KMS-11 (cell line): ENCODE measurements around the gene IDI2.

ENCODE experiments used
- H2AFZ ChIP-seq: fragments of 200-600 bp; sonication (generic); 2 replicates; pipeline ENCODE4 v1.6.1; 2016; ENCODE audit warnings: antibody characterized with exemption, mixed run types, low read depth
- H3K27ac ChIP-seq: fragments of 200-600 bp; sonication (generic); 2 replicates; pipeline ENCODE4 v1.6.1; 2016; ENCODE audit warnings: mild to moderate bottlenecking, mixed run types
- H3K27me3 ChIP-seq: fragments of 200-600 bp; sonication (generic); 2 replicates; pipeline ENCODE4 v1.6.1; 2017; ENCODE audit warnings: mild to moderate bottlenecking, low read depth, mixed run types, moderate library complexity; ENCODE audit not compliant: insufficient read depth
- H3K36me3 ChIP-seq: fragments of 200-600 bp; sonication (generic); 2 replicates; pipeline ENCODE4 v1.6.1; 2017; ENCODE audit warnings: mild to moderate bottlenecking, mixed run types; ENCODE audit not compliant: insufficient read depth
- H3K4me1 ChIP-seq: fragments of 200-600 bp; sonication (generic); 2 replicates; pipeline ENCODE4 v1.6.1; 2016; ENCODE audit warnings: mild to moderate bottlenecking, low read depth, mixed run types; ENCODE audit not compliant: poor library complexity, severe bottlenecking
- H3K4me2 ChIP-seq: fragments of 200-600 bp; sonication (generic); 2 replicates; pipeline ENCODE4 v1.7.0; 2016; ENCODE audit warnings: mild to moderate bottlenecking, mixed run types
- H3K4me3 ChIP-seq: fragments of 200-600 bp; sonication (generic); IDR thresholded peaks from 2 replicates; pipeline ENCODE4 v1.6.1; 2017; ENCODE audit warnings: low read depth, low read length, mixed read lengths; ENCODE audit not compliant: insufficient read depth
- H3K79me2 ChIP-seq: fragments of 200-600 bp; sonication (generic); 2 replicates; pipeline ENCODE4 v1.6.1; 2016; ENCODE audit warnings: low read depth, mixed run types; ENCODE audit not compliant: insufficient read depth
- H3K9ac ChIP-seq: fragments of 200-600 bp; sonication (generic); 2 replicates; pipeline ENCODE4 v1.6.1; 2016; ENCODE audit warnings: mild to moderate bottlenecking, mixed run types
- H4K20me1 ChIP-seq: fragments of 200-600 bp; sonication (generic); 2 replicates; pipeline ENCODE4 v1.6.1; 2016; ENCODE audit warnings: mild to moderate bottlenecking, mixed run types; ENCODE audit not compliant: insufficient read depth
- CTCF ChIP-seq: fragments of 200-600 bp; sonication (generic); conservative IDR thresholded peaks from 2 replicates; pipeline ENCODE4 v1.6.1; 2017; ENCODE audit warnings: low read depth, mild to moderate bottlenecking, antibody characterized with exemption, low read length, moderate library complexity, mixed read lengths

Gene IDI2

GRCh38 chr10:986881-987619 is 38.6 kb downstream of the IDI2 start:
- Histone ChIP-seq H2AFZ (peak overlapping the region; percentile 68), H3K4me3 (no peak overlapping the region), H4K20me1 (no peaks in the 10 kb centered on the region), H3K36me3 (peaks cover 8% of the 10 kb centered on the region; the same call in 1 of the 2 replicates), H3K4me1 (peaks cover 18% of the 10 kb centered on the region), H3K79me2 (peaks cover 48% of the 10 kb centered on the region), H3K27me3 (no peaks in the 10 kb centered on the region), H3K9ac (peak overlapping the region; percentile 92; the same call in 1 of the 2 replicates), H3K4me2 (peak overlapping the region; percentile 74), H3K27ac (peak overlapping the region; percentile 68)
- TF ChIP-seq CTCF: no peak

- H3K27me3 ChIP-seq: no peaks in the 10 kb centered on the region
- no peak overlapping the region for H3K4me2 ChIP-seq
- H3K4me3 ChIP-seq: no peak overlapping the region
- peaks cover 6% of the 10 kb centered on the region; the same call in 1 of the 2 replicates for H3K36me3 ChIP-seq
- H4K20me1 ChIP-seq: no peaks in the 10 kb centered on the region
- H2AFZ ChIP-seq: no peak overlapping the region
- TF ChIP-seq CTCF: no peak
- H3K4me1 ChIP-seq: peaks cover 18% of the 10 kb centered on the region
- no peak overlapping the region for H3K9ac ChIP-seq
- H3K79me2 ChIP-seq: peaks cover 42% of the 10 kb centered on the region
- no peak overlapping the region for H3K27ac ChIP-seq
These were observed 39.4 kb downstream of the IDI2 start for GRCh38 chr10:986137-986825.

GRCh38 chr10:985361-985760 is 40.3 kb downstream of the IDI2 start:
- Histone ChIP-seq H2AFZ (no peak overlapping the region), H3K4me2 (no peak overlapping the region), H3K4me1 (peaks cover 18% of the 10 kb centered on the region), H3K36me3 (no peaks in the 10 kb centered on the region), H3K27me3 (no peaks in the 10 kb centered on the region), H3K27ac (no peak overlapping the region), H3K4me3 (no peak overlapping the region), H3K9ac (no peak overlapping the region), H3K79me2 (peaks cover 32% of the 10 kb centered on the region), H4K20me1 (no peaks in the 10 kb centered on the region)
- TF ChIP-seq CTCF: no peak

GRCh38 chr10:983971-984655 is 41.5 kb downstream of the IDI2 start:
- H3K4me2 ChIP-seq: no peak overlapping the region
- H3K27ac ChIP-seq: no peak overlapping the region
- no peaks in the 10 kb centered on the region for H3K27me3 ChIP-seq
- TF ChIP-seq CTCF: no peak
- H3K79me2 ChIP-seq: peaks cover 20% of the 10 kb centered on the region
- no peak overlapping the region for H2AFZ ChIP-seq
- H4K20me1 ChIP-seq: no peaks in the 10 kb centered on the region
- H3K9ac ChIP-seq: no peak overlapping the region
- no peaks in the 10 kb centered on the region for H3K36me3 ChIP-seq
- peaks cover 10% of the 10 kb centered on the region for H3K4me1 ChIP-seq
- no peak overlapping the region for H3K4me3 ChIP-seq
